NCI-H524 (cell line): Measurements from ENCODE around the gene ARID5B.

Experiments
- DNase-seq, 2 experiments: peaks; one replicate each; lab custom pipeline; 2025; lab: John Stamatoyannopoulos, UW

The ARID5B gene

GRCh38 chr10:62033125-62033524 is 131.6 kb downstream of the ARID5B start:
- DNase-seq: no peak

GRCh38 chr10:62034096-62034640 is 132.7 kb downstream of the ARID5B start:
- no peak for DNase-seq

GRCh38 chr10:62036186-62037081 is 134.9 kb downstream of the ARID5B start:
- DNase-seq: no peak

- no peak for DNase-seq
Measured at GRCh38 chr10:62037166-62037831, 135.8 kb downstream of the ARID5B start.

GRCh38 chr10:62037890-62038608 is 136.6 kb downstream of the ARID5B start:
- DNase-seq: no peak

GRCh38 chr10:62038609-62039190 is 137.2 kb downstream of the ARID5B start:
- DNase-seq: peak in 1 of 2 experiments; percentile 37

- no peak for DNase-seq
Measured at GRCh38 chr10:62039954-62040353, 138.5 kb downstream of the ARID5B start.

- no peak for DNase-seq
Measured at GRCh38 chr10:62040881-62041280, 139.4 kb downstream of the ARID5B start.

- DNase-seq: no peak
Measured at GRCh38 chr10:62043421-62044021, 142.0 kb downstream of the ARID5B start.

GRCh38 chr10:62044566-62044965 is 143.1 kb downstream of the ARID5B start:
- DNase-seq: no peak

- DNase-seq: no peak
Measured at GRCh38 chr10:62045765-62046521, 144.4 kb downstream of the ARID5B start.

- peak; percentile 7 to 34 for DNase-seq
Measured at GRCh38 chr10:62046522-62047227, 145.2 kb downstream of the ARID5B start.

GRCh38 chr10:62047228-62047892 is 145.9 kb downstream of the ARID5B start:
- DNase-seq: no peak

GRCh38 chr10:62047960-62048383 is 146.5 kb downstream of the ARID5B start:
- no peak for DNase-seq

GRCh38 chr10:62048470-62048869 is 147.0 kb downstream of the ARID5B start:
- no peak for DNase-seq

- DNase-seq: no peak
Measured at GRCh38 chr10:62048919-62049623, 147.6 kb downstream of the ARID5B start.

- DNase-seq: no peak
Measured at GRCh38 chr10:62049624-62050345, 148.3 kb downstream of the ARID5B start.

- DNase-seq: no peak
Measured at GRCh38 chr10:62050346-62050892, 148.9 kb downstream of the ARID5B start.
